Measurements from ENCODE around the gene OR1M1.

DNA sequence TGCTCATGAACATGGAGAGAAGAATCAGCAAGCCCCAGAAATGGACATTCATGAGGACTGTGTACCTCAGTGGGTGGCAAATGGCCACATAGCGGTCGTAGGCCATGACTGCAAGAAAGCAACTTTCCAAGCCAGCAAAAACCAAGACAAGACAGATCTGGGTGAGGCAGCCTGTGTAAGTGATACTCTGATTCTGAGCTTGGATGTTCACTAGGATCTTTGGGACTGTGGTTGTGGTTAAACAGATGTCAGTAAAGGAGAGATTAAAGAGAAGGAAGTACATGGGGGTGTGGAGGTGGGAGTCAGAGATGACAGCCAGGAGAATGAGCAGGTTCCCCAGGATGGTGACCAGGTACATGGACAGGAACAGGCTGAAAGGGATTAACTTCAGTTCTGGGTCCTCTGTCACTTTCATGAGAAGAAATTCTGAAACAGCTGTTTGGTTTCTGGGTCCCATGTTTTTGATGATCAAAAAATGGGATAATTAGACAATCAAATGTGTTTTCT is 28.5 kb downstream of the OR1M1 start, which contains the start of gene OR7G1:
- TF ChIP-seq, protein P1, sequence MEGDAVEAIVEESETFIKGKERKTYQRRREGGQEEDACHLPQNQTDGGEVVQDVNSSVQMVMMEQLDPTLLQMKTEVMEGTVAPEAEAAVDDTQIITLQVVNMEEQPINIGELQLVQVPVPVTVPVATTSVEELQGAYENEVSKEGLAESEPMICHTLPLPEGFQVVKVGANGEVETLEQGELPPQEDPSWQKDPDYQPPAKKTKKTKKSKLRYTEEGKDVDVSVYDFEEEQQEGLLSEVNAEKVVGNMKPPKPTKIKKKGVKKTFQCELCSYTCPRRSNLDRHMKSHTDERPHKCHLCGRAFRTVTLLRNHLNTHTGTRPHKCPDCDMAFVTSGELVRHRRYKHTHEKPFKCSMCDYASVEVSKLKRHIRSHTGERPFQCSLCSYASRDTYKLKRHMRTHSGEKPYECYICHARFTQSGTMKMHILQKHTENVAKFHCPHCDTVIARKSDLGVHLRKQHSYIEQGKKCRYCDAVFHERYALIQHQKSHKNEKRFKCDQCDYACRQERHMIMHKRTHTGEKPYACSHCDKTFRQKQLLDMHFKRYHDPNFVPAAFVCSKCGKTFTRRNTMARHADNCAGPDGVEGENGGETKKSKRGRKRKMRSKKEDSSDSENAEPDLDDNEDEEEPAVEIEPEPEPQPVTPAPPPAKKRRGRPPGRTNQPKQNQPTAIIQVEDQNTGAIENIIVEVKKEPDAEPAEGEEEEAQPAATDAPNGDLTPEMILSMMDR (IDR thresholded peaks at IDR 0.05; ENCODE audit: low read length): no peak
- no peak for TF ChIP-seq EZH2 (IDR thresholded peaks at IDR 0.05; ENCODE audit: borderline replicate concordance, low read length)
